ENCODE measurements around the gene TRMT61A. TPM values are rescaled to one million over a fixed set of nuclear protein-coding genes. Genes with fewer than 3 reads are reported as not detected.

The TRMT61A gene
- total and polyA plus RNA-seq, 2 donors (not counting 3 experiments of a cell fraction or from before 2014, with no cell fraction given) = 6.8 to 10.6 TPM

DNA sequence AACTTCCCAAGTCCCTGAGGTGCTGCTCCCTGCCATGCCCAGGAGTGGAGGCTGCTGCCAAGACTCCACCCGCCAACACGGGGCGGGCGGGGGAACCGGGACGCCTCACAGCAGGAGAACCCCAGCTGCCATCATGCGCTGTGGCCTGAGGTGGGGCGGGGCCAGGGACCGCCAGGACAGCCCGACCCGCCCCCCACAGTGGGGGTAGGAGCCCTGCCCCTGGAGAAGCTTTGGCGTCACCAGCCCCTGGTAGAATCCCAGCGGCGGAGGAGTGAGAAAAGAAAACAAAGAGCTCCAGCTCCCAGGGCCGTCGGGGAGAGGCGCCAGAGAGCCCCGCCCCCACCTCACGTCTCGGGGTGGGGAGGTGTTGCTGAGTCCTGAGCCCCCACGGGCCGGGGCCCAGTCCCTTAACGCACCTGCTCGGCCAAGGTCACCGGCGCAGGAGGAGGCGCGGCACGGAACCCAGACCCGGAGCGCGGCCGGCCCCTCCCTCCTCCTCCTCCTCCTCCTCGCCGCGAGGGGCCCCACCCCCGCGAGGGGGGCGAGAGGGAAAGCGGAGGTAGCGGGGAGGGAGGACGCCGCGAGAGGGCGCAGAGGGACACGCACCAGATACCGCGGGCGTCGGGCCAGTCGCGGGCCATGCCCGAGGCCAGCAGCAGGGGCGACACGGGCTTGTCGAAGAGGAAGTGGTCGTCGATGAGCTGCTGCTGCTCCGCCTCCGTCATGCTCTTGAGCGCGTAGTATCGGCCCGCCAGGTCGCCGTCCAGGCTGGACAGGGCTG, 8.1 kb upstream of the TRMT61A start:
- intact Hi-C loops (cut with micrococcal nuclease) (no loop called here), dilution Hi-C loops (cut with MboI; ENCODE audit: extremely low pct_ligation_motif_present, low sequenced_read_pairs) (no loop called here)
- H3K4me1 ChIP-seq (ENCODE audit: control insufficient read depth, extremely low read depth, insufficient read depth, low read length) = peaks cover 14% of the 10 kb centered on the region
- H3K27ac ChIP-seq (ENCODE audit: insufficient read depth, low read depth, low read length) = no peak overlapping the region
- POLR2A ChIA-PET = no interaction called here
- H3K4me2 ChIP-seq (ENCODE audit: insufficient read depth, low read length) = peak overlapping the region; percentile 32
- peak overlapping the region; percentile 27 for H2AFZ ChIP-seq (ENCODE audit: low read depth, low read length)
- no peaks in the 10 kb centered on the region for H4K20me1 ChIP-seq (replicated peaks; ENCODE audit: control insufficient read depth, extremely low read depth, insufficient read depth, low read length)
- DNase-seq (ENCODE audit: low read depth, low spot score) (peak; percentile 49), FAIRE-seq (no peak)
- BruUV-seq (replicated peaks) = no TSS peak
- H3K9ac ChIP-seq (replicated peaks; ENCODE audit: extremely low read depth, insufficient read depth, low read length) = no peak overlapping the region
- H3K36me3 ChIP-seq (ENCODE audit: control insufficient read depth in 2 of 2, extremely low read depth in 1 of 2, insufficient read depth in 2 of 2, low read length in 2 of 2) = no peaks in the 10 kb centered on the region
- H3K79me2 ChIP-seq (ENCODE audit: control insufficient read depth, insufficient read depth, low read length) = no peaks in the 10 kb centered on the region
- peaks cover 19 to 34% of the 10 kb centered on the region in 2 experiments for H3K27me3 ChIP-seq (ENCODE audit: control insufficient read depth in 2 of 2, insufficient read depth in 2 of 2, low read length in 2 of 2)
- peak overlapping the region in 1 of 3 experiments; percentile 35 for H3K4me3 ChIP-seq (replicated peaks in 1 of 3; ENCODE audit: insufficient read depth in 1 of 3, low read depth in 1 of 3, low read length in 3 of 3)
- no peaks in the 10 kb centered on the region for H3K9me3 ChIP-seq (replicated peaks; ENCODE audit: control insufficient read depth, insufficient read depth, low read length)
- TF ChIP-seq, protein P1, sequence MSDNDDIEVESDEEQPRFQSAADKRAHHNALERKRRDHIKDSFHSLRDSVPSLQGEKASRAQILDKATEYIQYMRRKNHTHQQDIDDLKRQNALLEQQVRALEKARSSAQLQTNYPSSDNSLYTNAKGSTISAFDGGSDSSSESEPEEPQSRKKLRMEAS (IDR thresholded peaks at IDR 0.05; ENCODE audit: insufficient read depth, insufficient read length) = no peak
- no peak for TF ChIP-seq FOS (IDR thresholded peaks at IDR 0.05; ENCODE audit: borderline replicate concordance, insufficient read depth, low read length)
- TF ChIP-seq EZH2 (IDR thresholded peaks at IDR 0.05; ENCODE audit: borderline replicate concordance, low read depth, low read length, severe bottlenecking) = peak; percentile 54
- TF ChIP-seq POLR2A (IDR thresholded peaks at IDR 0.05; ENCODE audit: low read depth, low read length) = no peak
- no peak for TF ChIP-seq MYC (IDR thresholded peaks at IDR 0.05; ENCODE audit: low read depth, low read length)
- no peak for TF ChIP-seq GATA2 (IDR thresholded peaks at IDR 0.05; ENCODE audit: insufficient read depth, insufficient read length, low read depth, low read length)
- no peak for TF ChIP-seq POLR2AphosphoS5 (IDR thresholded peaks at IDR 0.05; ENCODE audit: insufficient read depth, low read depth, low read length)
- TF ChIP-seq, protein P2, sequence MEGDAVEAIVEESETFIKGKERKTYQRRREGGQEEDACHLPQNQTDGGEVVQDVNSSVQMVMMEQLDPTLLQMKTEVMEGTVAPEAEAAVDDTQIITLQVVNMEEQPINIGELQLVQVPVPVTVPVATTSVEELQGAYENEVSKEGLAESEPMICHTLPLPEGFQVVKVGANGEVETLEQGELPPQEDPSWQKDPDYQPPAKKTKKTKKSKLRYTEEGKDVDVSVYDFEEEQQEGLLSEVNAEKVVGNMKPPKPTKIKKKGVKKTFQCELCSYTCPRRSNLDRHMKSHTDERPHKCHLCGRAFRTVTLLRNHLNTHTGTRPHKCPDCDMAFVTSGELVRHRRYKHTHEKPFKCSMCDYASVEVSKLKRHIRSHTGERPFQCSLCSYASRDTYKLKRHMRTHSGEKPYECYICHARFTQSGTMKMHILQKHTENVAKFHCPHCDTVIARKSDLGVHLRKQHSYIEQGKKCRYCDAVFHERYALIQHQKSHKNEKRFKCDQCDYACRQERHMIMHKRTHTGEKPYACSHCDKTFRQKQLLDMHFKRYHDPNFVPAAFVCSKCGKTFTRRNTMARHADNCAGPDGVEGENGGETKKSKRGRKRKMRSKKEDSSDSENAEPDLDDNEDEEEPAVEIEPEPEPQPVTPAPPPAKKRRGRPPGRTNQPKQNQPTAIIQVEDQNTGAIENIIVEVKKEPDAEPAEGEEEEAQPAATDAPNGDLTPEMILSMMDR (IDR thresholded peaks at IDR 0.05; ENCODE audit: extremely low read depth in 1 of 2, insufficient read depth in 1 of 2, low read depth in 1 of 2, low read length in 2 of 2) = peak; percentile 36 to 70
- no peak for TF ChIP-seq JUN (IDR thresholded peaks at IDR 0.05; ENCODE audit: borderline replicate concordance, insufficient read depth, insufficient read length, low read depth)
- no peaks in the 10 kb centered on the region for H3K9me1 ChIP-seq (replicated peaks; ENCODE audit: control insufficient read depth, extremely low read depth, insufficient read depth, low read length)
- CTCF ChIA-PET = interaction anchor here (1.1 to 8.0 kb wide), 5 partner anchors 10 to 26 kb away, joined by 3 to 209 read pairs (median 4); no protein-coding TSS in a partner anchor
